ENCODE results near the gene CHADL.

- TF ChIP-seq CTCF (IDR thresholded peaks at IDR 0.05; ENCODE audit: low read depth, low read length, poor library complexity, severe bottlenecking) (no peak), EZH2phosphoT487 (IDR thresholded peaks at IDR 0.05; ENCODE audit: borderline replicate concordance, low read length) (no peak)
Observed at GRCh38 chr22:41273128-41273527, 32.4 kb upstream of the CHADL start.

All from DOHH2 (cell line).